Neural cell (in vitro differentiated cells): ENCODE data around the gene PEX7. TPM values are rescaled to one million over a fixed set of nuclear protein-coding genes. Genes with fewer than 3 reads are reported as not detected.
"Not testable (repeated sequence)": the region's sequence is repeated elsewhere in the genome, so short reads cannot be mapped to it uniquely, and the experiment has no call there.

Experiments
- H2AFZ ChIP-seq: fragments of 200-600, 300-800 bp; sonication (generic), shearing (Covaris generic); 2 replicates; pipeline ENCODE4 v1.6.0; 2014; ENCODE audit warnings: low read depth, mild to moderate bottlenecking, antibody characterized with exemption, low read length, moderate library complexity
- H3F3A ChIP-seq: fragments of 200-600 bp; shearing (Covaris generic); 2 replicates; pipeline ENCODE4 v1.6.1; 2016; ENCODE audit warnings: mild to moderate bottlenecking, moderate library complexity, mixed read lengths, antibody characterized with exemption, low read length; ENCODE audit not compliant: insufficient read depth, poor library complexity, severe bottlenecking
- H3K27ac ChIP-seq: fragments of 200-600, 300-800 bp; sonication (generic), shearing (Covaris generic); 2 replicates; pipeline ENCODE4 v1.5.1; 2014; ENCODE audit warnings: mild to moderate bottlenecking, low read length, moderate library complexity
- H3K27me3 ChIP-seq: fragments of 300-800, 200-600 bp; sonication (generic), shearing (Covaris generic); 2 replicates; pipeline ENCODE4 v1.6.0; 2014; ENCODE audit warnings: mild to moderate bottlenecking, low read depth, low read length, moderate library complexity; ENCODE audit not compliant: insufficient read depth
- H3K36me3 ChIP-seq: fragments of 300-800, 200-600 bp; sonication (generic), shearing (Covaris generic); 2 replicates; pipeline ENCODE4 v1.5.1; 2014; ENCODE audit warnings: mild to moderate bottlenecking, antibody characterized with exemption, low read length, moderate library complexity; ENCODE audit not compliant: insufficient read depth
- H3K4me2 ChIP-seq: fragments of 300-800, 200-600 bp; sonication (generic), shearing (Covaris generic); 2 replicates; pipeline ENCODE4 v1.6.0; 2014; ENCODE audit warnings: mild to moderate bottlenecking, low read length
- H3K4me3 ChIP-seq: fragments of 300-800, 200-600 bp; sonication (generic), shearing (Covaris generic); 2 replicates; pipeline ENCODE4 v1.5.1; 2014; ENCODE audit warnings: mild to moderate bottlenecking, low read length, moderate library complexity
- H3K79me2 ChIP-seq: fragments of 200-600 bp; shearing (Covaris generic); replicated peaks from 2 replicates; pipeline ENCODE4 v1.6.0; 2014; ENCODE audit warnings: mild to moderate bottlenecking, low read length, moderate library complexity; ENCODE audit not compliant: insufficient read depth
- H3K9ac ChIP-seq: fragments of 300-800, 200-600 bp; sonication (generic), shearing (Covaris generic); 2 replicates; pipeline ENCODE4 v1.6.1; 2016; ENCODE audit warnings: mild to moderate bottlenecking, low read length, mixed read lengths
- H3K9me2 ChIP-seq: fragments of 200-600 bp; shearing (Covaris generic); 2 replicates; pipeline ENCODE4 v1.6.1; 2016; ENCODE audit warnings: mild to moderate bottlenecking, low read length, mixed read lengths; ENCODE audit not compliant: insufficient read depth
- H3K9me3 ChIP-seq: fragments of 200-600, 300-800 bp; sonication (generic), shearing (Covaris generic); 2 replicates; pipeline ENCODE4 v1.6.1; 2016; ENCODE audit warnings: mild to moderate bottlenecking, mixed run types, low read length, moderate library complexity, mixed read lengths
- H4K20me1 ChIP-seq: fragments of 200-600 bp; shearing (Covaris generic); 2 replicates; pipeline ENCODE4 v1.6.1; 2016; ENCODE audit warnings: mild to moderate bottlenecking, mixed run types; ENCODE audit not compliant: insufficient read depth
- EP300 ChIP-seq: fragments of 450-650 bp; conservative IDR thresholded peaks from 2 replicates; pipeline ENCODE4 v1.6.1; 2014; ENCODE audit warnings: antibody characterized with exemption, mild to moderate bottlenecking, moderate library complexity; ENCODE audit not compliant: poor library complexity, severe bottlenecking
- EZH2 ChIP-seq: fragments of 200-600, 300-800 bp; shearing (Covaris generic), sonication (generic); IDR thresholded peaks from 2 replicates; pipeline ENCODE4 v1.6.1; 2014; ENCODE audit warnings: antibody characterized with exemption, low read length, borderline replicate concordance, mild to moderate bottlenecking; ENCODE audit not compliant: insufficient read depth, poor library complexity, severe bottlenecking
- MXI1 ChIP-seq: fragments of 450-650 bp; conservative IDR thresholded peaks from 2 replicates; pipeline ENCODE4 v1.6.1; 2014; ENCODE audit warnings: antibody characterized with exemption, mild to moderate bottlenecking; ENCODE audit not compliant: poor library complexity, severe bottlenecking
- POLR2AphosphoS5 ChIP-seq: IDR thresholded peaks from 2 replicates; pipeline ENCODE4 v1.6.1; 2012
- RAD21 ChIP-seq: fragments of 450-650 bp; conservative IDR thresholded peaks from 2 replicates; pipeline ENCODE4 v1.6.1; 2014; ENCODE audit warnings: antibody characterized with exemption, mild to moderate bottlenecking, moderate library complexity
- REST ChIP-seq: IDR thresholded peaks from 2 replicates; pipeline ENCODE4 v1.6.1; 2012; ENCODE audit warnings: borderline replicate concordance
- SMC3 ChIP-seq: fragments of 450-650 bp; conservative IDR thresholded peaks from 2 replicates; pipeline ENCODE4 v1.6.1; 2014; ENCODE audit warnings: antibody characterized with exemption, mild to moderate bottlenecking, moderate library complexity; ENCODE audit not compliant: poor library complexity
- TAF1 ChIP-seq: IDR thresholded peaks from 2 replicates; pipeline ENCODE4 v1.6.1; 2012; ENCODE audit warnings: low read depth
- polyA plus RNA-seq: library from polyadenylated mRNA; depleted of rRNA; stranded (reverse); fragments of >200 nt; gene quantifications from 2 replicates; pipeline ENCODE4 v1.2.3, GENCODE V29; 2014
- TF ChIP-seq, protein P1 (sequence below): fragments of 450-650 bp; IDR thresholded peaks from 2 replicates; pipeline ENCODE4 v1.5.1; 2014; ENCODE audit warnings: antibody characterized with exemption, mild to moderate bottlenecking, moderate library complexity; ENCODE audit not compliant: poor library complexity, severe bottlenecking

Gene PEX7
- polyA plus RNA-seq, 1 donor from 2014 or later = 10.8 TPM

DNA sequence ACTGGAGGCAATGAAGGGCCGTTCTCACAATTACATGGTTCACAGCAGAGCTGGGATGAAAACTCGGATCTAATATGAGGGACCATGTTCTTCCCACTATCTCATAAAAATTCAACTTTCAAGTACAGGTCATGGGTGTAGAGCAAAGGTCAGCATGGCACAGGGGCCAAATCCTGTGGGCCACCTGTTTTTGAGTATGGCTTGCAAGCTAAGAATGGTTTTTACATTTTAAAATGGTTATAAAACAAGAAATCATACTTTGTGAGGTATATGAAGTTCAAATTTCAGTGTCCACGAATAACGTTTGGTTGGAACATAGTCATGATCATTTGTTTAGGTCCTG, 34.7 kb upstream of the PEX7 start:
- Histone ChIP-seq H3K4me3 (no peak overlapping the region), H3K9ac (no peak overlapping the region), H3K9me2 (no peaks in the 10 kb centered on the region), H3F3A (no peaks in the 10 kb centered on the region), H3K27ac (no peak overlapping the region), H3K9me3 (no peaks in the 10 kb centered on the region), H3K4me2 (no peak overlapping the region), H3K27me3 (peaks cover 32% of the 10 kb centered on the region), H2AFZ (no peak overlapping the region), H3K36me3 (no peaks in the 10 kb centered on the region), H3K79me2 (no peaks in the 10 kb centered on the region), H4K20me1 (no peaks in the 10 kb centered on the region)
- TF ChIP-seq POLR2AphosphoS5 (no peak), EZH2 (no peak), RAD21 (no peak), SMC3 (no peak), TAF1 (no peak), REST (no peak), MXI1 (no peak), EP300 (no peak)
- TF ChIP-seq, protein P1, sequence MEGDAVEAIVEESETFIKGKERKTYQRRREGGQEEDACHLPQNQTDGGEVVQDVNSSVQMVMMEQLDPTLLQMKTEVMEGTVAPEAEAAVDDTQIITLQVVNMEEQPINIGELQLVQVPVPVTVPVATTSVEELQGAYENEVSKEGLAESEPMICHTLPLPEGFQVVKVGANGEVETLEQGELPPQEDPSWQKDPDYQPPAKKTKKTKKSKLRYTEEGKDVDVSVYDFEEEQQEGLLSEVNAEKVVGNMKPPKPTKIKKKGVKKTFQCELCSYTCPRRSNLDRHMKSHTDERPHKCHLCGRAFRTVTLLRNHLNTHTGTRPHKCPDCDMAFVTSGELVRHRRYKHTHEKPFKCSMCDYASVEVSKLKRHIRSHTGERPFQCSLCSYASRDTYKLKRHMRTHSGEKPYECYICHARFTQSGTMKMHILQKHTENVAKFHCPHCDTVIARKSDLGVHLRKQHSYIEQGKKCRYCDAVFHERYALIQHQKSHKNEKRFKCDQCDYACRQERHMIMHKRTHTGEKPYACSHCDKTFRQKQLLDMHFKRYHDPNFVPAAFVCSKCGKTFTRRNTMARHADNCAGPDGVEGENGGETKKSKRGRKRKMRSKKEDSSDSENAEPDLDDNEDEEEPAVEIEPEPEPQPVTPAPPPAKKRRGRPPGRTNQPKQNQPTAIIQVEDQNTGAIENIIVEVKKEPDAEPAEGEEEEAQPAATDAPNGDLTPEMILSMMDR = no peak

DNA sequence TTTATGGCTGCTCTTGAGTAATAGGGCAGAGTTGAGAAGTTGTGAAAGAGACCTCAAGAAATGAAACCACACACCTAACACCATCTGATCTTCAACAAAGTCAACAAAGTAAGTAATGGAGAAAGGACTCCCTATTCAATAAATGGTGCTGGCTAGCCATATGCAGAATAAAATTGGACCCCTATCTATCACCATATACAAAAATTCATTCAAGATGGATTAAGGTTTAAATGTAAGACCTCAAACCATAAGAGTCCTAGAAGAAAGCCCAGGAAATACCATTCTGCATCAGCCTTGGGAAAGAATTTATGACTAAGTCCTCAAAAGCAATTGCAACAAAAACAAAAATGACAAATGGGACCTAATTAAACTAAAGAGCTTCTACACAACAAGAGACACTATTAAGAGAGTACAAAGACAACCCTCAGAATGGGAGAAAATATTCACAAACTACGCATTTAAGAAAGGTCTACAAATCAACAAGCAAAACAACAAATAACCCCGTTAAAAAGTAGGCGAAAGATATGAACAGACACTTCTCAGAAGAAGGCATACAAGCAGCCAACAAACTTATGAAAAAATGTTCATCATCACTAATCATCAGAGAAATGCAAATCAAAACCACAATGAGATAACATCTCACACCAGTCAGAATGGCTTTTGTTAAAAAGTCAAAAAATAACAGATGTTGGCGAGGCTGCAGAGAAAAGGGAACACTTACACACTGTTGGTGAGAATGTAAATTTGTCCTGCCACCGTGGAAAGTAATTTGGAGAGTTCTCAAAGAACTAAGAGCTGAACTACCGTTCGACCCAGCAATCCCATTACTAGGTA, 34.1 kb upstream of the PEX7 start:
- Histone ChIP-seq H3K9ac (no peak overlapping the region), H3K36me3 (no peaks in the 10 kb centered on the region), H3F3A (peaks cover 2% of the 10 kb centered on the region), H3K9me2 (no peaks in the 10 kb centered on the region), H3K79me2 (no peaks in the 10 kb centered on the region), H3K4me2 (no peak overlapping the region), H3K27me3 (peaks cover 38% of the 10 kb centered on the region), H3K4me3 (no peak overlapping the region), H2AFZ (no peak overlapping the region), H4K20me1 (no peaks in the 10 kb centered on the region), H3K27ac (no peak overlapping the region), H3K9me3 (no peaks in the 10 kb centered on the region)
- TF ChIP-seq, protein P1 = no peak
- no peak for TF ChIP-seq REST
- no peak for TF ChIP-seq RAD21
- TF ChIP-seq EZH2 = no peak
- TF ChIP-seq MXI1 = no peak
- no peak for TF ChIP-seq SMC3
- no peak for TF ChIP-seq TAF1
- no peak for TF ChIP-seq EP300
- TF ChIP-seq POLR2AphosphoS5 = no peak

GRCh38 chr6:136789440-136789839, 33.0 kb upstream of the PEX7 start:
- H3K9me2 ChIP-seq, H3K36me3 ChIP-seq, H3F3A ChIP-seq, H3K9ac ChIP-seq, H3K9me3 ChIP-seq, H3K4me2 ChIP-seq, H3K27ac ChIP-seq, H3K79me2 ChIP-seq, H3K4me3 ChIP-seq, H4K20me1 ChIP-seq, H2AFZ ChIP-seq: not testable (repeated sequence)
- peaks cover 41% of the 10 kb centered on the region for H3K27me3 ChIP-seq
